Subcutaneous abdominal adipose tissue (tissue), 5 donors: ENCODE data around the gene ANO8.
A peak's percentile ranks its signal among the peaks of the same experiment; 100 is the strongest.
"Not testable (repeated sequence)": the region's sequence is repeated elsewhere in the genome, so short reads cannot be mapped to it uniquely, and the experiment has no call there.

Source experiments
- H3K27ac ChIP-seq: one replicate; pipeline ENCODE4 v1.7.0; 2013; ENCODE audit warnings: low read depth, mild to moderate bottlenecking, inconsistent platforms, low read length, moderate library complexity
- H3K27me3 ChIP-seq, 5 donors: one replicate each; pipeline ENCODE4 v1.7.0; 2013; ENCODE audit warnings: low read length in 5 of 5, inconsistent platforms in 1 of 5; ENCODE audit not compliant: control insufficient read depth in 5 of 5, insufficient read depth in 4 of 5
- H3K36me3 ChIP-seq, 5 donors: one replicate each; pipeline ENCODE4 v1.7.0; 2013; ENCODE audit warnings: low read length in 5 of 5; ENCODE audit not compliant: control insufficient read depth in 5 of 5, insufficient read depth in 5 of 5
- H3K4me1 ChIP-seq, 5 donors: one replicate each; pipeline ENCODE4 v1.7.0; 2013; ENCODE audit warnings: low read length in 5 of 5, mild to moderate bottlenecking in 3 of 5, moderate library complexity in 1 of 5; ENCODE audit not compliant: control insufficient read depth in 5 of 5, insufficient read depth in 5 of 5
- H3K4me3 ChIP-seq, 5 donors: one replicate each; pipeline ENCODE4 v1.7.0; 2013; ENCODE audit warnings: low read length in 5 of 5, low read depth in 1 of 5
- H3K9ac ChIP-seq, 5 donors: one replicate each; pipeline ENCODE4 v1.7.0; 2013; ENCODE audit warnings: low read length in 5 of 5, mild to moderate bottlenecking in 4 of 5, moderate library complexity in 3 of 5
- H3K9me3 ChIP-seq, 5 donors: one replicate each; pipeline ENCODE4 v1.7.0; 2013; ENCODE audit warnings: low read length in 5 of 5; ENCODE audit not compliant: control insufficient read depth in 5 of 5
- donor health status: healthy.
- donor health status: healthy.
- donor health status: healthy.
- donor health status: healthy.
- donor health status: healthy.

ANO8 gene

GRCh38 chr19:17303940-17304267, 30.8 kb downstream of the ANO8 start:
- H3K27ac ChIP-seq: peak overlapping the region; percentile 86
- peak overlapping the region in 2 of 5 donors; percentile 22 to 28 for H3K4me3 ChIP-seq
- no peaks in the 10 kb centered on the region for H3K27me3 ChIP-seq
- peaks cover 0 to 6% (median 2%) of the 10 kb centered on the region in 5 donors for H3K36me3 ChIP-seq
- H3K9ac ChIP-seq: no peak overlapping the region
- H3K9me3 ChIP-seq: no peaks in the 10 kb centered on the region
- H3K4me1 ChIP-seq: peaks cover 3 to 51% (median 38%) of the 10 kb centered on the region in 5 donors

GRCh38 chr19:17303167-17303939, 31.3 kb downstream of the ANO8 start, which contains the start of gene ABHD8:
Gene ABHD8 (minus strand): TSS chr19:17303425. CDS start chr19:17301616, 1,809 bp downstream.
- Histone ChIP-seq H3K4me1 (peaks cover 3 to 49% (median 37%) of the 10 kb centered on the region in 5 donors), H3K9me3 (peaks cover 0 to under 1% (median 0%) of the 10 kb centered on the region in 5 donors)

GRCh38 chr19:17302391-17303166, 32.1 kb downstream of the ANO8 start:
- peak overlapping the region in 4 of 5 donors; percentile 66 to 76 (median 72) for H3K9ac ChIP-seq
- H3K27ac ChIP-seq: no peak overlapping the region
- H3K9me3 ChIP-seq: peaks cover 0 to 4% (median 3%) of the 10 kb centered on the region in 5 donors
- H3K4me3 ChIP-seq: peak overlapping the region; percentile 19 to 67 (median 62)
- peaks cover 0 to 12% (median 4%) of the 10 kb centered on the region in 5 donors for H3K36me3 ChIP-seq
- H3K27me3 ChIP-seq: no peaks in the 10 kb centered on the region
- peaks cover 3 to 49% (median 37%) of the 10 kb centered on the region in 5 donors for H3K4me1 ChIP-seq

More at GRCh38 chr19:17303167-17303939, 31.3 kb downstream of the ANO8 start, which contains the start of gene ABHD8:
- Histone ChIP-seq H3K27me3 (no peaks in the 10 kb centered on the region), H3K4me3 (peak within 1 kb of the TSS; percentile 19 to 67 (median 62)), H3K9ac (peak within 1 kb of the TSS in 4 of 5 donors; percentile 66 to 76 (median 72)), H3K36me3 (peaks cover 0 to 9% (median 2%) of the 10 kb centered on the region in 5 donors), H3K27ac (peak within 1 kb of the TSS; percentile 86)

GRCh38 chr19:17300992-17301619, 33.5 kb downstream of the ANO8 start:
- peaks cover 0 to 4% (median 3%) of the 10 kb centered on the region in 5 donors for H3K9me3 ChIP-seq
- H3K27ac ChIP-seq: no peak overlapping the region
- H3K36me3 ChIP-seq: peaks cover 0 to 12% (median 4%) of the 10 kb centered on the region in 5 donors
- no peaks in the 10 kb centered on the region for H3K27me3 ChIP-seq
- H3K9ac ChIP-seq: no peak overlapping the region
- no peak overlapping the region for H3K4me3 ChIP-seq
- H3K4me1 ChIP-seq: peaks cover 3 to 42% (median 31%) of the 10 kb centered on the region in 5 donors

GRCh38 chr19:17296976-17297375, 37.7 kb downstream of the ANO8 start:
- Histone ChIP-seq H3K9me3 (peaks cover 0 to 4% (median 3%) of the 10 kb centered on the region in 5 donors), H3K4me3 (no peak overlapping the region), H3K9ac (no peak overlapping the region), H3K36me3 (peaks cover 0 to 18% (median 7%) of the 10 kb centered on the region in 5 donors), H3K4me1 (peaks cover 0 to 11% (median 8%) of the 10 kb centered on the region in 5 donors), H3K27me3 (no peaks in the 10 kb centered on the region), H3K27ac (no peak overlapping the region)

GRCh38 chr19:17296273-17296672, 38.4 kb downstream of the ANO8 start:
- H3K4me1 ChIP-seq: peaks cover 0 to 12% (median 10%) of the 10 kb centered on the region in 5 donors
- H3K27me3 ChIP-seq: no peaks in the 10 kb centered on the region
- H3K9me3 ChIP-seq: peaks cover 0 to 4% (median 3%) of the 10 kb centered on the region in 5 donors
- H3K4me3 ChIP-seq: no peak overlapping the region
- no peak overlapping the region for H3K27ac ChIP-seq
- no peak overlapping the region for H3K9ac ChIP-seq
- H3K36me3 ChIP-seq: peaks cover 0 to 18% (median 7%) of the 10 kb centered on the region in 5 donors

GRCh38 chr19:17295551-17295950, 39.1 kb downstream of the ANO8 start:
- not testable (repeated sequence) for H3K27ac ChIP-seq, H3K4me3 ChIP-seq, H3K27me3 ChIP-seq, H3K9ac ChIP-seq, H3K9me3 ChIP-seq
- H3K4me1 ChIP-seq: peaks cover 0 to 12% (median 10%) of the 10 kb centered on the region in 5 donors
- H3K36me3 ChIP-seq: peaks cover 0 to 13% (median 4%) of the 10 kb centered on the region in 5 donors

- peaks cover 0 to 4% (median 3%) of the 10 kb centered on the region in 5 donors for H3K9me3 ChIP-seq
- no peak overlapping the region for H3K4me3 ChIP-seq
- no peak overlapping the region for H3K27ac ChIP-seq
- H3K27me3 ChIP-seq: no peaks in the 10 kb centered on the region
- peaks cover 0 to 12% (median 4%) of the 10 kb centered on the region in 5 donors for H3K36me3 ChIP-seq
- no peak overlapping the region for H3K9ac ChIP-seq
- H3K4me1 ChIP-seq: peaks cover 0 to 14% (median 10%) of the 10 kb centered on the region in 5 donors
Measured at GRCh38 chr19:17294051-17294891, 40.4 kb downstream of the ANO8 start.

- H3K9ac ChIP-seq: no peak overlapping the region
Measured at GRCh38 chr19:17293605-17294004, 41.0 kb downstream of the ANO8 start.

More at GRCh38 chr19:17293605-17294004, 41.0 kb downstream of the ANO8 start:
- H3K27ac ChIP-seq: no peak overlapping the region
- no peaks in the 10 kb centered on the region for H3K27me3 ChIP-seq
- no peak overlapping the region for H3K4me3 ChIP-seq
- H3K36me3 ChIP-seq: peaks cover 0 to 11% (median 4%) of the 10 kb centered on the region in 5 donors
- peaks cover 0 to 14% (median 10%) of the 10 kb centered on the region in 5 donors for H3K4me1 ChIP-seq
- peaks cover 0 to 4% (median 3%) of the 10 kb centered on the region in 5 donors for H3K9me3 ChIP-seq
